Stimulated activated naive B cell treated with anti-CD40 and anti-IgM and Interleukin-4, amounts not matched to agents 10 μg/mL and 1 μg/mL and 100 μg/mL, for 72 hours (primary cell): ENCODE results near the gene CCRL2.
A peak's percentile ranks its signal among the peaks of the same experiment; 100 is the strongest.
"Not testable (repeated sequence)": the region's sequence is repeated elsewhere in the genome, so short reads cannot be mapped to it uniquely, and the experiment has no call there.

Experiments
- ATAC-seq, 2 donors: fragments of 150-1000 bp; cut with Tn5 transposase; replicated peaks; 2 replicates each; pipeline ENCODE4 v1.10.0; 2021; ENCODE audit warnings: moderate library complexity in 1 of 2
- DNase-seq: peaks from one replicate; pipeline ENCODE4 v3.0.0; 2021
- H3K27ac Mint-ChIP-seq: one replicate; pipeline ENCODE4 v1.8.0; 2022; ENCODE audit warnings: mild to moderate bottlenecking, mixed read lengths
- H3K27me3 Mint-ChIP-seq, 2 donors: one replicate each; pipeline ENCODE4 v1.8.0; 2022; ENCODE audit warnings: mixed read lengths in 2 of 2
- H3K36me3 Mint-ChIP-seq, 2 donors: one replicate each; pipeline ENCODE4 v1.8.0; 2022; ENCODE audit warnings: mixed read lengths in 2 of 2, mild to moderate bottlenecking in 1 of 2
- H3K4me1 Mint-ChIP-seq, 2 donors: one replicate each; pipeline ENCODE4 v1.8.0; 2022; ENCODE audit warnings: mixed read lengths in 2 of 2, mild to moderate bottlenecking in 1 of 2
- H3K4me3 Mint-ChIP-seq, 2 donors: one replicate each; pipeline ENCODE4 v1.8.0; 2022; ENCODE audit warnings: mild to moderate bottlenecking in 2 of 2, mixed read lengths in 2 of 2, moderate library complexity in 1 of 2
- H3K9me3 Mint-ChIP-seq, 2 donors: one replicate each; pipeline ENCODE4 v1.8.0; 2022; ENCODE audit warnings: mixed read lengths in 2 of 2, mild to moderate bottlenecking in 1 of 2

CCRL2 gene

DNA sequence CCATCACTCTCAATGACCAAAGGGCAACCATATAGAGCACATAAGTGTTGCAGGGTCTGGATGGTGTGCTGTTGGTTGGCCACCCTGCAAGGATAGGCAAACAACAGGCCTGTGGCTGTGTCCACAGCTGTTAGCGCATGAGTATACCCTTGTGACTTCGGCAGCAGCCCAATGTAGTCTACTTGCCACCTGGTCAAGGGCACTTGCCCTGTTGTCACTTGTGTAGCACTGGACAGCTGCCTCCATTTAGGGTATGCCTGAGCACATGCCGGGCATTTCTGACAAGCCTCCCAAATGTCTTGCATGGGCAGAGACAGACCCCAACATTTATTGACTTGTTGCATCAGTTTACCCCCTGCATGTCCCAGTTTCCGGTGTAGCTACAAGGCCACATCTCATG is 12.8 kb downstream of the CCRL2 start:
- Mint-ChIP-seq H3K27ac (no peak overlapping the region), H3K36me3 (no peaks in the 10 kb centered on the region), H3K4me3 (no peak overlapping the region), H3K27me3 (no peaks in the 10 kb centered on the region), H3K9me3 (no peaks in the 10 kb centered on the region), H3K4me1 (peaks cover 7 to 25% of the 10 kb centered on the region in 2 donors)
- no peak for DNase-seq
- ATAC-seq: no peak

DNA sequence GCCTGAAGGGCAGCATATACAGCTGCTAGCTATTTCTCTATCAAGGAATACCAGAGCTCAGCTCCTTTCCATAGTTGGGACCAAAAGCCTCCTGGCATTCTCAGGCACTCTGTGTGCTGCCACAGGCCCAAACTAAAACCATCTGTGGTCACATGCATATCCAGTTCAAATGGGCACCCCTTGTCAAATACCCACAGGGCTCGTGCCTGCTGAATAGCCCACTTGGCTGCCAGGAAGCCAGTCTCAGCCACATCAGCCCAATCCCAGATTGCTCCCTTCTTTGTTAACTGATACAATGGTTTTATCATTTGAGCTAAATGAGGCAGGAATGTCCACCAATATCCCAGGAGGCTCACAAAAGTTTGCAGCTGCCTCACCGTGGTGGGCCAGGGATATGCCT is 13.9 kb downstream of the CCRL2 start:
- no peak overlapping the region for H3K27ac Mint-ChIP-seq
- H3K4me1 Mint-ChIP-seq: peaks cover 4 to 14% of the 10 kb centered on the region in 2 donors
- H3K4me3 Mint-ChIP-seq: no peak overlapping the region
- DNase-seq (no peak), ATAC-seq (no peak)
- H3K36me3 Mint-ChIP-seq: no peaks in the 10 kb centered on the region
- H3K9me3 Mint-ChIP-seq: no peaks in the 10 kb centered on the region
- no peaks in the 10 kb centered on the region for H3K27me3 Mint-ChIP-seq

DNA sequence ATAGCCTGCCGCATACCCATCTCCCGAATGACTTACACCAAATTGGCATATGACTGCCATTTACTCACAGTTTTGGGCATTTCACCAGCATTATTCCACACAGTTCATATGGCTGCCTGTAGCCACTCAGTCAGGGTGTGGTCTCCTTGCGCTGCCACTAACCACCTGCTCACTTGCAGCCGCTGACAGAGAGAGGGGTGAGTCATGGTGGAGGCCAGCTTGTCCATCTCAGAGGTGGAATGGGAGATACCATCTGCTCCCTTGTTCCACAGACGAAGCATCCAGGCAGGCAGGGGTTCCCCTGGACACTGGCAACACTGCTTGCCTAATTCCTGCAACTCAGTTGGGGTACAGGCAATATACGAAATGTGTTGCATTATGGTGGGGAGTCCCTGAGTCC is 15.6 kb downstream of the CCRL2 start:
- no peak overlapping the region for H3K4me3 Mint-ChIP-seq
- ATAC-seq: no peak
- no peak for DNase-seq
- H3K36me3 Mint-ChIP-seq: no peaks in the 10 kb centered on the region
- no peaks in the 10 kb centered on the region for H3K9me3 Mint-ChIP-seq
- H3K27ac Mint-ChIP-seq: no peak overlapping the region
- H3K4me1 Mint-ChIP-seq: no peaks in the 10 kb centered on the region
- no peaks in the 10 kb centered on the region for H3K27me3 Mint-ChIP-seq

DNA sequence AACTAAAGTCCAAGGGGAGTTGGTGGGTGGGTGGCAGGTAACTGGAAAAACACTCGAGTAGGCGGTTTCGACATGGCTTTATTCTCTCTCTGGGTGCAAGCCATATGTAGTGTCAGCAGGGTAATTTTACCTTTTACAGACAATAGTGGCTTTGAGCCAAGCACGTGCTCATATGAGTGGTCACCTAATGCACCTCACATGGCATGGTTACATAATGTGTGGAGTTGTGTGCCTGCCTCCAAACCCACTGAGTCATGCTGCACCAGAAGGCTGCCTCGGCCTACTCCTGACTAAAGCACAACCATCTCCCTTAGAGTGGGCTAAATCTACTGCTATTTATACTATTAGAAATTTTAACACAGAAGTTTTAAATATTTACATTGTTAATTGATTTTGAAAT is 16.5 kb downstream of the CCRL2 start:
- ATAC-seq (no peak), DNase-seq (no peak)
- no peaks in the 10 kb centered on the region for H3K4me1 Mint-ChIP-seq
- H3K27me3 Mint-ChIP-seq: no peaks in the 10 kb centered on the region
- H3K27ac Mint-ChIP-seq: no peak overlapping the region
- H3K4me3 Mint-ChIP-seq: no peak overlapping the region
- H3K36me3 Mint-ChIP-seq: no peaks in the 10 kb centered on the region
- H3K9me3 Mint-ChIP-seq: no peaks in the 10 kb centered on the region

DNA sequence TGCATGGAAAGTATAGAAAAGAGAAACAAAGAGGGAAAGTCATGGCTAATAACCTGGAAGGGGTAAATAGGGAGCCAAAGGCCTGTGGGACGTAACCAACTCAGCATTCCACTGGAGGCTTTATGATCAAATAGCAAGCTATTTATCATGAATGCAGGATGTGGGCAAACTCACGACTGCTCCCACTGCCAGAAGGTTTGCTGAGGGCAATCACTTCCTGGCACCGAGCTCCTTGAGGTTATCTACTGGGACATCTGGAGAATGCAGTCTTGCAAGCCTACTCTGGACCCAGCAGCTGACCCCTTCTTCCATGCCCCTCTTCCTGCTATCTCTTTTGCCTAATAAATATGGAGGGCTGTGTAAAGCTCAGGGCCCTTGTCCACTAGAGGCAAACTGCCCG is 19.4 kb downstream of the CCRL2 start:
- not testable (repeated sequence) for H3K9me3 Mint-ChIP-seq, H3K4me3 Mint-ChIP-seq, H3K27me3 Mint-ChIP-seq, ATAC-seq, DNase-seq, H3K4me1 Mint-ChIP-seq, H3K27ac Mint-ChIP-seq, H3K36me3 Mint-ChIP-seq

DNA sequence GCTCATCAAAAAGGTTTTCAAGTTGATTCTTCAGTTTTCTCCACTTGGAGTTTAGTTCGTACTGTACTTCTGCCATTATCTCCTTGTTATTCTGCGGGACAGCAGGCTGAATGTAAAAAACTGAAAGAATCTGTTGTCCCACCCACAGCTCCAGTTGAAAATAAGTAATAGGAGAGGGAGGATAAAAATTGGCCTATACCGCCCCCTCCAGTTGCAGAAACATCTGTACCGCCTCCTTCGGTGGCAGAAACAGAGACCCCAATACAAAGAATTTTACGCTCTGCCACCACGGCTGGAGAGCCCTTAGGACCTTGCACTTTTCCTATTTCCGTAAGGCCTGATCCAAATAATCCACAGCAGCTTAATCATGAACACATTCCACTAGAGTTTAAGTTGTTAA is 20.3 kb downstream of the CCRL2 start:
- DNase-seq, H3K4me3 Mint-ChIP-seq, ATAC-seq, H3K27me3 Mint-ChIP-seq, H3K9me3 Mint-ChIP-seq, H3K36me3 Mint-ChIP-seq, H3K4me1 Mint-ChIP-seq, H3K27ac Mint-ChIP-seq: not testable (repeated sequence)

DNA sequence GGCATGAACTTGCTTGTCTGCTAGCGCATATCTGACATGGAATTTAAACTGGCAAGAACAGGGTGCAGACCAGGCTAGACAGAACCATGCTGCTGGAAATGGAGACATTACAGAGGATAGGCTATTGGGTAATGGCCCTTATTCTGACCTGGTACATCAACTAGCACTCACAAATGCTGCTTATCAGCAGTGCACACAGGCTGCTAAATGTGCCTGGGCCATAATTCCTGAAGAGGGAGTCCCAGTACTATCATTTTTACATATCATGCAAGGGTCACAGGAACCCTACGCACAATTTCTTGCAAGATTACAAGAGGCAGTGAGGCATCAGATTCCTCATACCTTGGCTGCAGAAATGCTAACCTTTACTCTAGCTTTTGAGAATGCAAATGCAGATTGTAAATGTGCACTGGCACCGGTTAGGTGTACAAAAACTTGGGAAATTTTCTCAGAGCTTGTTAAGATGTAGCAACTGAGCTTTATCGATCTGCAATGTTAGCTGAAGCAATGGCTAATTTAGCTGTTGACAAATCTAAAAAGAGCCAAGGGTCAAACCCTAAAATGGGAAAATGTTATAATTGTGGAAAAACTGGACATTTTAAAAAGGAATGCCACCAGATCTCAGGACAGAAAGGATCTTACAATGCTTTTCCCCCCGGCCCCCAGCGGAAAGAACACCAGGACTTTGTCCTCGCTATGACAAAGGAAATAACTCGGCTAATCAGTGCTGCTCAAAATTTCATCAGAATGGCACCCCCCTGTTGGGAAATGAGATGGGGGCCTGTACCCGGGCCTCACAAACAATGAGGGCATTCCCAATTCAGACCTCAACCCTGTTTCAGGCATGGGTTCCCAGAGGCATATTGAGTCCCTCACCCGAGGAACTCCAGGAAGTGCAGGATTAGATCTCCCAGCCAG is 21.1 kb downstream of the CCRL2 start:
- ATAC-seq: no peak
- H3K27me3 Mint-ChIP-seq: peaks cover 0 to 3% of the 10 kb centered on the region in 2 donors
- no peak for DNase-seq
- H3K36me3 Mint-ChIP-seq: peaks cover 3 to 5% of the 10 kb centered on the region in 2 donors
- H3K4me3 Mint-ChIP-seq: no peak overlapping the region
- no peak overlapping the region for H3K27ac Mint-ChIP-seq
- H3K9me3 Mint-ChIP-seq: peaks cover 7 to 12% of the 10 kb centered on the region in 2 donors
- peaks cover 0 to 3% of the 10 kb centered on the region in 2 donors for H3K4me1 Mint-ChIP-seq

DNA sequence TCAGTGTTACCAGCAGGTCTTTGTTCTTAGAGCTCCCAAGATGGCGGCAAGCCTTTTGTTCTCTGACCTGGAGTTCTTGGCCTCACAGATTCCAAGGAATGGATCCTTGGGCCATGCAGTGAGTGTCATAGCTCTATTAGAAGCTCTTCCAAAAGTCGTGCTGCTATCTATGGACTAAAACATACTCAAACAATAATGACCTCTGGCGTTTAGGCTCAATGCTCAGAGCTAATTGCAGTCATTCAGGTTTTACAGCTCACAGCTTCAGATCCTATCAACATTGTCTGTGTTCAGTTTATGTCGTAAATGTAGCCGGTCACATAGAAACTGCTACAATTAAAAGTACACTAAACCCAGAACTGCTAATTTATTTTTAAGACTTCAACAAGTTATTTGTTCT is 22.2 kb downstream of the CCRL2 start:
- Mint-ChIP-seq H3K36me3 (peaks cover 5% of the 10 kb centered on the region in 2 donors), H3K4me1 (peaks cover 0 to 3% of the 10 kb centered on the region in 2 donors), H3K4me3 (no peak overlapping the region), H3K9me3 (peaks cover 7 to 16% of the 10 kb centered on the region in 2 donors), H3K27ac (no peak overlapping the region), H3K27me3 (peaks cover 0 to 3% of the 10 kb centered on the region in 2 donors)
- no peak for DNase-seq
- ATAC-seq: no peak

DNA sequence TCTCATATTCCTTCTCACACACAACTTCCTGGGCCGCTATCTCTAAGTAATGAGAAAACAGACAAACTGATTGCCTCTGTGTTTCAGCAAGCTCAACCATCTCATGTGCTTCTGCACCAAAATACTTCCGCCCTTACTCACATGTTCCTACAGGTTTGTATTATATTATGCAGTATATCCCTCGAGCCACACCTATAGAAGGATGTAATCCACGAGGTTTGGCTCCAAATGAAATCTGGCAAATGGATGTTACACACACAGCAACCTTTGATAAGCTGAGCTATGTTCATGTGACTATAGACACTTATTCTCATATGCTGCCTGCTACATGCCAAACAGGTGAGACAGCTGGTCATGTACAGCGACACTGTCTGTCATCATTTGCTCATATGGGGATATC is 22.6 kb downstream of the CCRL2 start:
- ATAC-seq (no peak), DNase-seq (no peak)
- Mint-ChIP-seq H3K27me3 (peaks cover 0 to 3% of the 10 kb centered on the region in 2 donors), H3K27ac (no peak overlapping the region), H3K36me3 (peaks cover 5% of the 10 kb centered on the region in 2 donors), H3K9me3 (peaks cover 7 to 16% of the 10 kb centered on the region in 2 donors), H3K4me1 (peaks cover 0 to 3% of the 10 kb centered on the region in 2 donors), H3K4me3 (no peak overlapping the region)

DNA sequence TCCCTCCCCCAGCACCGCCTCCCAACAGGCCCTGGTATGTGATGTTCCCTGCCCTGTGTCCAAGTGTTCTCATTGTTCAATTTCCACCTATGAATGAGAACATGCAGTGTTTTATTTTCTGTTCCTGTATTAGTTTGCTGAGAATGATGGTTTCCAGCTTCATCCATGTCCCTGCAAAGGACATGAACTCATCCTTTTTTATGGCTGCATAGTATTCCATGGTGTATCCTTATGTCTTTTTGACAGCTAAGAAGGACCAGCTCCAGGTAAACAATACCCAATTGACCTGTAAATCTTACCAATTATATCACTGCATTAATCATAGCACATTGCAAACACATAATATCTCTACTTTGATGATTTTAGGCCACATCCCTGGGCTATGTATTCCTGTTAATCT is 23.8 kb downstream of the CCRL2 start:
- not testable (repeated sequence) for H3K27me3 Mint-ChIP-seq, ATAC-seq, H3K27ac Mint-ChIP-seq, H3K36me3 Mint-ChIP-seq, H3K4me1 Mint-ChIP-seq, DNase-seq, H3K4me3 Mint-ChIP-seq
- H3K9me3 Mint-ChIP-seq: peaks cover 7 to 16% of the 10 kb centered on the region in 2 donors

DNA sequence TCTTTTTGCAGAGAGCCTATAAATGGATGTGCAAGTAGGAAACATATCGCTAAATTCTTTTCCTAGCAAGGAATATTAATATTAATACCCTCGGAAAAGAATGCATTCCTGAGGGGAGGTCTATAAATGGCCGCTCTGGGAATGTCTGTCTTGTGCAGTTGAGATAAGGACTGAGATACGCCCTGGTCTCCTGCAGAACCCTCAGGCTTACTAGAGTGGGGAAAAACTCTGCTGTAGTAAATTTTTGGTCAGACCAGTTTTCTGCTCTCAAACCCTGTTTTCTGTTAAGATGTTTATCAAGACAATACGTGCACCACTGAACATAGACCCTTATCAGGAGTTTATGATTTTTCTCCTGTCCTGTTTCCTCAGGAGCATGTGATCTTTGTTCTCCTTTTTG is 24.8 kb downstream of the CCRL2 start:
- not testable (repeated sequence) for DNase-seq, H3K27ac Mint-ChIP-seq

DNA sequence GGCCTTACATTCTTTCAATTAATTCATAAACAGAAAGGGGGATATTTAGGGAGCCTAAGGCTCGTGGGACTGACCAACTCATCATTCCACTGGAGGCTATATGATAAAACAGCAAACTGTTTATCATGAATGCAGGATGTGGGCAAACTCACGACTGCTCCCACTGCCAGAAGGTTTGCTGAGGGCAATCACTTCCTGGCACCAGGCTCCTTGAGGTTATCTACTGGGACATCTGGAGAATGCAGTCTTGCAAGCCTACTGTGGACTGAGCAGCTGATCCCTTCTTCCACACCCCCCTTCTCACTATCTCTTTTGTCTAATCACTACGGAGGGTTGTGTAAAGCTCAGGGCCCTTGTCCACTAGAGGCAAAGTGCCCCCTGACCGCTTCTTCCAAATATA is 26.1 kb downstream of the CCRL2 start:
- H3K36me3 Mint-ChIP-seq, H3K27me3 Mint-ChIP-seq, DNase-seq, H3K4me1 Mint-ChIP-seq, H3K4me3 Mint-ChIP-seq, H3K27ac Mint-ChIP-seq, ATAC-seq: not testable (repeated sequence)
- peaks cover 7 to 16% of the 10 kb centered on the region in 2 donors for H3K9me3 Mint-ChIP-seq

More for the DNA sequence above, 24.8 kb downstream of the CCRL2 start:
- H3K4me1 Mint-ChIP-seq, H3K4me3 Mint-ChIP-seq, ATAC-seq, H3K27me3 Mint-ChIP-seq, H3K36me3 Mint-ChIP-seq: not testable (repeated sequence)
- peaks cover 7 to 16% of the 10 kb centered on the region in 2 donors for H3K9me3 Mint-ChIP-seq

DNA sequence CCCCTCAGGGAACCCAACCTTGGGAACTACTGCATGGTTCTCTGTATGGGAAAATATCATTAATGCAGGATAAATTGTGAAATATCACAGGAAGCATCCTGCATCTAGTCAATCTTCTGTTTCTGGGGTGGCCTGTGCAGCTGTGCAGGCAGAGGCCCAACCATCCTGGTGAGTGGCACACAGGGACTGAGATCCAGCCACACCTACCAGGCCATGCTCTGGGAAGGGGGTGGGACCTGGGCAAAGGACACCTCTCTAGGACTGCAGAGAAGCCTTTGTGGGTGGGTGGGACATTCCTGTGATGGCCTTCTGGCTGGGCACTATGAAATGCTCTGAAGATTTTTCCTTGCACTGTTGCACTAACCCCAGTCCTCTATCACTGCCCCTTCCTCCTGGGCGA is 26.8 kb downstream of the CCRL2 start:
- no peak for ATAC-seq
- Mint-ChIP-seq H3K9me3 (peaks cover 7 to 16% of the 10 kb centered on the region in 2 donors), H3K27ac (no peak overlapping the region), H3K4me3 (no peak overlapping the region), H3K27me3 (peaks cover 0 to 3% of the 10 kb centered on the region in 2 donors), H3K4me1 (peaks cover 3 to 7% of the 10 kb centered on the region in 2 donors), H3K36me3 (peaks cover 5% of the 10 kb centered on the region in 2 donors)
- DNase-seq: no peak

DNA sequence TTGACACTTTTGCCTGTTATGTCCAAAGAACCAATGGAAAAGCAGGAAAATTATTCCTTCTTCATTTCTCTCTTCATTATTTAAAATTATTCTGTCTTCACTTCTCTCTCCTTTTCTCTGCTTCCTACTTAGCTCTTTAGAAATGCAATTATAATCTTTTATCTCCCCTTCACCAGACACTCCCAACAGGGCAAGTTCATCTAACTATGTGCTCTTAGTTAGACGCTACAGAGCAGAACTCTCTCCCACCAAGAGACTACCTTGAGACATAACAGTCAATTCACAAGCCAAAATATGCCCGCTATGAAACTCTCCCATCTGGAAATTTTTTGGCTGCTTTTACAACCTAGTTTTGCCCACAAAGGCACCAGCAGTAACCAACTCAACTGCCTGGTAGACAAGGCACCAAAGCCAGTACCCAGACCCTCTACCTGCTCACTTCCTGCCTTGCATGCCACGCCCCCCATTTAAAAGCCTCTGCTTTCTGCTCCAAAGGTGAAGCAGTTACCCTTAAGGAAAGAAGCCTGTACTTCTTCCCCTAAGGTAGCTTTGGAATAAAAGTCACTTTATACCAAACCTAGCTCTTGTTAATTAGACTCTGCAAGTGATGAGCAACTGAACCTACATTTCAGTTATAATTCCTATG is 28.1 kb downstream of the CCRL2 start:
- H3K4me1 Mint-ChIP-seq: peaks cover 3 to 18% of the 10 kb centered on the region in 2 donors
- ATAC-seq: no peak
- peaks cover 0 to 1% of the 10 kb centered on the region in 2 donors for H3K27me3 Mint-ChIP-seq
- no peak overlapping the region for H3K27ac Mint-ChIP-seq
- no peak for DNase-seq
- H3K4me3 Mint-ChIP-seq: no peak overlapping the region
- H3K36me3 Mint-ChIP-seq: peaks cover 5% of the 10 kb centered on the region in 2 donors
- peaks cover 7 to 16% of the 10 kb centered on the region in 2 donors for H3K9me3 Mint-ChIP-seq

DNA sequence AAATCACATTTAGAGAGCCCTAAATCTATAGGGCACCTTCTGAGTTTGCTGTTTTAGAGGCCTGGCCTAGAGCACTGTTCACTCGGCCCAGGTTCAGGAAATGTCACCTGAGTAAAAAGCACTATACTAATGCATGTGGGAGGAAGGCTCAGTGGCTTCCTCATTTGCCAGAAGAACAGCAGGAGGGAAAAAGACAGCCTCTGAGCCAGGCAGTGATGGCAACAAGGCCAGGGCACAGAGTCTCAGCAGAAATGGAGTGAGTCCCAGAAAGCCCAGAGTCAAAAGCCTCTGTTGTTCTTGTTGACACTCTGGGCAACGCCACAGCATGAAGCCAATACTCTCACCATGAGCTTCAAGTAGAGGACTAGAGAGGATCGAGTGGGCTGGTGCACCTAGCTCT is 31.8 kb downstream of the CCRL2 start:
- Mint-ChIP-seq H3K9me3 (peaks cover 0 to 1% of the 10 kb centered on the region in 2 donors), H3K27me3 (no peaks in the 10 kb centered on the region), H3K36me3 (no peaks in the 10 kb centered on the region), H3K4me1 (peaks cover 15 to 39% of the 10 kb centered on the region in 2 donors), H3K4me3 (no peak overlapping the region), H3K27ac (no peak overlapping the region)
- DNase-seq: no peak
- peak in 1 of 2 donors; percentile 14 for ATAC-seq
